ENCODE data around the gene AHI1.

- no peak for TF ChIP-seq CTCF (IDR thresholded peaks at IDR 0.05; ENCODE audit: low read depth, low read length)
- no peak for TF ChIP-seq EZH2phosphoT487 (IDR thresholded peaks at IDR 0.05; ENCODE audit: low read depth)
Measured at GRCh38 chr6:135514706-135515105, 17.2 kb upstream of the AHI1 start.

Data from OCI-LY3 (cell line).